ENCODE measurements around the gene RPF1.

The RPF1 gene

GRCh38 chr1:84481317-84481716 lies 2.3 kb downstream of the RPF1 start:
- no peak overlapping the region for H3K9ac ChIP-seq (ENCODE audit: low read length)
- H3K9me3 ChIP-seq (ENCODE audit: insufficient read depth, low read length) = peaks cover 7% of the 10 kb centered on the region; the same call in 1 of the 2 replicates
- peaks cover 22% of the 10 kb centered on the region; the same call in 1 of the 2 replicates for H4K20me1 ChIP-seq (ENCODE audit: low read depth, low read length)
- no peak overlapping the region for H3K4me3 ChIP-seq (ENCODE audit: insufficient read depth, low read length, poor library complexity, severe bottlenecking)
- no peaks in the 10 kb centered on the region for H3K9me2 ChIP-seq (replicated peaks; ENCODE audit: insufficient read depth, low read length)
- H2AFZ ChIP-seq (ENCODE audit: low read depth, low read length, severe bottlenecking) = no peak overlapping the region
- H3K27ac ChIP-seq (ENCODE audit: low read depth, low read length) = no peak overlapping the region
- peak overlapping the region; percentile 98 for H3K4me2 ChIP-seq (ENCODE audit: low read depth, low read length, poor library complexity, severe bottlenecking)
- H3F3A ChIP-seq (ENCODE audit: insufficient read depth) = no peaks in the 10 kb centered on the region
- H3K36me3 ChIP-seq (ENCODE audit: low read length) = peaks cover 37% of the 10 kb centered on the region
- no peak for TF ChIP-seq EZH2phosphoT487 (conservative IDR thresholded peaks at IDR 0.05; ENCODE audit: low read length)
- TF ChIP-seq CTCF (IDR thresholded peaks at IDR 0.05; ENCODE audit: insufficient read depth, low read length, poor library complexity, severe bottlenecking) = no peak
- peaks cover 66% of the 10 kb centered on the region for H3K79me2 ChIP-seq (ENCODE audit: insufficient read depth, low read length)
- no peaks in the 10 kb centered on the region for H3K27me3 ChIP-seq (ENCODE audit: low read length)

GRCh38 chr1:84488107-84488506 lies 9.0 kb downstream of the RPF1 start:
- H3K79me2 ChIP-seq (ENCODE audit: insufficient read depth, low read length) = peaks cover 52% of the 10 kb centered on the region
- H4K20me1 ChIP-seq (ENCODE audit: low read depth, low read length) = peaks cover 13% of the 10 kb centered on the region
- no peak for TF ChIP-seq CTCF (IDR thresholded peaks at IDR 0.05; ENCODE audit: insufficient read depth, low read length, poor library complexity, severe bottlenecking)
- TF ChIP-seq EZH2phosphoT487 (conservative IDR thresholded peaks at IDR 0.05; ENCODE audit: low read length) = no peak
- no peak overlapping the region for H3K27ac ChIP-seq (ENCODE audit: low read depth, low read length)
- H3K27me3 ChIP-seq (ENCODE audit: low read length) = no peaks in the 10 kb centered on the region
- H3K9me3 ChIP-seq (ENCODE audit: insufficient read depth, low read length) = no peaks in the 10 kb centered on the region
- no peak overlapping the region for H3K4me2 ChIP-seq (ENCODE audit: low read depth, low read length, poor library complexity, severe bottlenecking)
- H3K9ac ChIP-seq (ENCODE audit: low read length) = no peak overlapping the region
- H3K4me3 ChIP-seq (ENCODE audit: insufficient read depth, low read length, poor library complexity, severe bottlenecking) = no peak overlapping the region
- peaks cover 60% of the 10 kb centered on the region for H3K36me3 ChIP-seq (ENCODE audit: low read length)
- H3K9me2 ChIP-seq (replicated peaks; ENCODE audit: insufficient read depth, low read length) = no peaks in the 10 kb centered on the region
- H2AFZ ChIP-seq (ENCODE audit: low read depth, low read length, severe bottlenecking) = no peak overlapping the region
- no peaks in the 10 kb centered on the region for H3F3A ChIP-seq (ENCODE audit: insufficient read depth)

GRCh38 chr1:84489766-84490165 lies 10.7 kb downstream of the RPF1 start:
- Histone ChIP-seq H3K9me3 (ENCODE audit: insufficient read depth, low read length) (no peaks in the 10 kb centered on the region), H3K9ac (ENCODE audit: low read length) (no peak overlapping the region), H3K4me3 (ENCODE audit: insufficient read depth, low read length, poor library complexity, severe bottlenecking) (no peak overlapping the region), H3K9me2 (replicated peaks; ENCODE audit: insufficient read depth, low read length) (no peaks in the 10 kb centered on the region), H3F3A (ENCODE audit: insufficient read depth) (peaks cover 8% of the 10 kb centered on the region; the same call in 1 of the 2 replicates), H3K27ac (ENCODE audit: low read depth, low read length) (no peak overlapping the region), H3K27me3 (ENCODE audit: low read length) (no peaks in the 10 kb centered on the region), H2AFZ (ENCODE audit: low read depth, low read length, severe bottlenecking) (no peak overlapping the region), H3K4me2 (ENCODE audit: low read depth, low read length, poor library complexity, severe bottlenecking) (no peak overlapping the region), H3K79me2 (ENCODE audit: insufficient read depth, low read length) (peaks cover 41% of the 10 kb centered on the region), H4K20me1 (ENCODE audit: low read depth, low read length) (peaks cover 13% of the 10 kb centered on the region), H3K36me3 (ENCODE audit: low read length) (peaks cover 50% of the 10 kb centered on the region)
- TF ChIP-seq CTCF (IDR thresholded peaks at IDR 0.05; ENCODE audit: insufficient read depth, low read length, poor library complexity, severe bottlenecking) (no peak), EZH2phosphoT487 (conservative IDR thresholded peaks at IDR 0.05; ENCODE audit: low read length) (no peak)

All from SU-DHL-6 (cell line).